Mesenchymal stem cell (in vitro differentiated cells and primary cell): ENCODE measurements around the gene SRGAP1.

Experiments
- DNase-seq: peaks from one replicate; pipeline ENCODE4 v3.0.0-alpha.2; 2013
- H2AFZ ChIP-seq: one replicate; pipeline ENCODE4 v1.6.1; 2013; ENCODE audit warnings: low read depth, mild to moderate bottlenecking, control low read depth, inconsistent platforms, low read length, moderate library complexity
- H2AK5ac ChIP-seq: 2 replicates; pipeline ENCODE4 v1.6.1; 2013; ENCODE audit warnings: low read length, moderate library complexity, mild to moderate bottlenecking, inconsistent platforms; ENCODE audit not compliant: severe bottlenecking
- H2BK120ac ChIP-seq: one replicate; pipeline ENCODE4 v1.6.1; 2013; ENCODE audit warnings: low read depth, mild to moderate bottlenecking, inconsistent platforms, low read length, moderate library complexity
- H2BK12ac ChIP-seq, 2 experiments: one replicate each; pipeline ENCODE4 v1.6.1; 2013; ENCODE audit warnings: inconsistent platforms in 2 of 2, low read length in 2 of 2, mild to moderate bottlenecking in 2 of 2, moderate library complexity in 2 of 2, control low read depth in 1 of 2
- H2BK15ac ChIP-seq: one replicate; pipeline ENCODE4 v1.6.1; 2013; ENCODE audit warnings: mild to moderate bottlenecking, low read depth, inconsistent platforms; ENCODE audit not compliant: poor library complexity, severe bottlenecking
- H2BK5ac ChIP-seq: 2 replicates; pipeline ENCODE4 v1.6.1; 2013; ENCODE audit warnings: low read depth, mild to moderate bottlenecking, low read length, control low read depth, inconsistent platforms; ENCODE audit not compliant: poor library complexity, severe bottlenecking
- H3K14ac ChIP-seq, 2 experiments: one replicate each; pipeline ENCODE4 v1.6.1; 2013; ENCODE audit warnings: inconsistent platforms in 2 of 2, low read length in 2 of 2, control low read depth in 1 of 2, mild to moderate bottlenecking in 1 of 2, moderate library complexity in 1 of 2
- H3K18ac ChIP-seq, 2 experiments: one replicate each; pipeline ENCODE4 v1.6.1; 2013; ENCODE audit warnings: inconsistent platforms in 2 of 2, low read length in 2 of 2, control low read depth in 1 of 2, low read depth in 1 of 2, mild to moderate bottlenecking in 1 of 2
- H3K23ac ChIP-seq, 2 experiments: one replicate each; pipeline ENCODE4 v1.6.1; 2013; ENCODE audit warnings: inconsistent platforms in 2 of 2, low read length in 2 of 2, mild to moderate bottlenecking in 2 of 2, moderate library complexity in 2 of 2, control low read depth in 1 of 2
- H3K27ac ChIP-seq: 2 replicates; pipeline ENCODE4 v1.5.1; 2013; ENCODE audit warnings: mild to moderate bottlenecking, moderate library complexity, low read length, control low read depth, inconsistent platforms; ENCODE audit not compliant: poor library complexity, severe bottlenecking
- H3K27me3 ChIP-seq, 2 experiments: 2 replicates each; pipeline versions ENCODE4 v1.6.1 to v1.7.0; 2013; ENCODE audit warnings: low read length in 2 of 2, mild to moderate bottlenecking in 2 of 2, moderate library complexity in 2 of 2, control low read depth in 1 of 2, inconsistent platforms in 1 of 2; ENCODE audit not compliant: control insufficient read depth in 1 of 2, insufficient read depth in 1 of 2
- H3K36me3 ChIP-seq, 2 experiments: 2 replicates each; pipeline versions ENCODE4 v1.6.1 to v1.7.0; 2013; ENCODE audit warnings: low read length in 2 of 2, control low read depth in 1 of 2, inconsistent platforms in 1 of 2, low read depth in 1 of 2, mild to moderate bottlenecking in 1 of 2; ENCODE audit not compliant: insufficient read depth in 2 of 2, control insufficient read depth in 1 of 2
- H3K4ac ChIP-seq, 2 experiments: one replicate each; pipeline ENCODE4 v1.6.1; 2013; ENCODE audit warnings: inconsistent platforms in 2 of 2, low read length in 2 of 2, mild to moderate bottlenecking in 2 of 2, moderate library complexity in 2 of 2, control low read depth in 1 of 2, low read depth in 1 of 2
- H3K4me1 ChIP-seq: 2 replicates; pipeline ENCODE4 v1.6.1; 2013; ENCODE audit warnings: low read depth, low read length, control low read depth; ENCODE audit not compliant: control insufficient read depth, insufficient read depth
- H3K4me2 ChIP-seq: 2 replicates; pipeline ENCODE4 v1.6.1; 2013; ENCODE audit warnings: low read length, mild to moderate bottlenecking, inconsistent platforms; ENCODE audit not compliant: poor library complexity, severe bottlenecking
- H3K4me3 ChIP-seq, 2 experiments: 2 replicates each; pipeline versions ENCODE4 v1.5.1 to v1.7.0; 2013; ENCODE audit warnings: low read length in 2 of 2, mild to moderate bottlenecking in 2 of 2, control low read depth in 1 of 2, low read depth in 1 of 2; ENCODE audit not compliant: insufficient read depth in 1 of 2
- H3K79me1 ChIP-seq: replicated peaks from 2 replicates; pipeline ENCODE4 v1.6.1; 2013; ENCODE audit warnings: mild to moderate bottlenecking, control low read depth, low read length, inconsistent platforms; ENCODE audit not compliant: poor library complexity, severe bottlenecking
- H3K9ac ChIP-seq: 2 replicates; pipeline ENCODE4 v1.7.0; 2013; ENCODE audit warnings: mild to moderate bottlenecking, low read length, moderate library complexity
- H3K9me3 ChIP-seq: 2 replicates; pipeline ENCODE4 v1.7.0; 2013; ENCODE audit warnings: mild to moderate bottlenecking, low read length; ENCODE audit not compliant: control insufficient read depth
- H4K8ac ChIP-seq: one replicate; pipeline ENCODE4 v1.6.1; 2013; ENCODE audit warnings: inconsistent platforms, mild to moderate bottlenecking, low read length, moderate library complexity
- H4K91ac ChIP-seq: one replicate; pipeline ENCODE4 v1.6.1; 2013; ENCODE audit warnings: mild to moderate bottlenecking, low read length, inconsistent platforms
- WGBS: methylation state at CpG from one replicate; pipeline ENCODE4 v1.1.7; 2013; ENCODE audit warnings: mixed read lengths; 5-methylcytosine and 5-hydroxymethylcytosine counted together

The SRGAP1 gene

GRCh38 chr12:63885401-63885800 is 40.9 kb downstream of the SRGAP1 start:
- Histone ChIP-seq H2BK120ac (no peak overlapping the region), H2AK5ac (no peak overlapping the region), H3K27me3 (no peaks in the 10 kb centered on the region), H3K9me3 (no peaks in the 10 kb centered on the region), H4K8ac (no peak overlapping the region), H3K18ac (no peak overlapping the region), H3K4ac (no peak overlapping the region), H3K27ac (no peak overlapping the region), H2BK5ac (no peak overlapping the region), H3K79me1 (peaks cover 24% of the 10 kb centered on the region), H2AFZ (no peak overlapping the region), H4K91ac (no peak overlapping the region), H3K4me3 (no peak overlapping the region), H3K36me3 (peaks cover 8 to 52% of the 10 kb centered on the region in 2 experiments), H3K23ac (no peak overlapping the region), H2BK12ac (no peak overlapping the region), H3K14ac (no peak overlapping the region), H3K4me2 (no peak overlapping the region), H3K9ac (no peak overlapping the region), H3K4me1 (peaks cover 14% of the 10 kb centered on the region), H2BK15ac (no peak overlapping the region)
- no peak for DNase-seq
- 98% methylated on average over 2 of the region's 2 CpGs for WGBS

GRCh38 chr12:63888908-63889635 is 44.6 kb downstream of the SRGAP1 start:
- Histone ChIP-seq H3K79me1 (peaks cover 26% of the 10 kb centered on the region), H2BK15ac (no peak overlapping the region), H3K4me2 (no peak overlapping the region), H4K8ac (peak overlapping the region; percentile 69), H2AK5ac (peak overlapping the region; percentile 50), H2BK120ac (no peak overlapping the region), H3K14ac (peak overlapping the region in 1 of 2 experiments; percentile 67), H3K4me3 (peak overlapping the region in 1 of 2 experiments; percentile 3), H4K91ac (peak overlapping the region; percentile 6), H3K9me3 (no peaks in the 10 kb centered on the region), H3K18ac (peak overlapping the region in 1 of 2 experiments; percentile 46), H3K23ac (no peak overlapping the region), H2BK5ac (no peak overlapping the region), H2BK12ac (peak overlapping the region; percentile 74 to 81), H3K27ac (peak overlapping the region; percentile 62), H3K27me3 (no peaks in the 10 kb centered on the region), H3K4ac (peak overlapping the region in 1 of 2 experiments; percentile 78), H3K4me1 (peaks cover 15% of the 10 kb centered on the region), H3K36me3 (peaks cover 16 to 41% of the 10 kb centered on the region in 2 experiments), H3K9ac (peak overlapping the region; percentile 2), H2AFZ (no peak overlapping the region)
- peak; percentile 85 for DNase-seq
- WGBS: 82% methylated on average over 6 of the region's 8 CpGs

- no peaks in the 10 kb centered on the region for H3K27me3 ChIP-seq
- no peak overlapping the region for H3K18ac ChIP-seq
- no peak overlapping the region for H4K91ac ChIP-seq
- 91% methylated on average over 10 of the region's 12 CpGs for WGBS
- no peak overlapping the region for H2AK5ac ChIP-seq
- peaks cover 15% of the 10 kb centered on the region for H3K4me1 ChIP-seq
- H3K27ac ChIP-seq: peak overlapping the region; percentile 62
- peak overlapping the region; percentile 2 for H3K9ac ChIP-seq
- H3K23ac ChIP-seq: no peak overlapping the region
- no peak for DNase-seq
- H3K4me3 ChIP-seq: no peak overlapping the region
- H3K4me2 ChIP-seq: no peak overlapping the region
- no peak overlapping the region for H3K4ac ChIP-seq
- H3K79me1 ChIP-seq: peaks cover 27% of the 10 kb centered on the region
- H3K14ac ChIP-seq: no peak overlapping the region
- no peaks in the 10 kb centered on the region for H3K9me3 ChIP-seq
- H2BK15ac ChIP-seq: no peak overlapping the region
- no peak overlapping the region for H2AFZ ChIP-seq
- H2BK5ac ChIP-seq: no peak overlapping the region
- peak overlapping the region; percentile 15 for H4K8ac ChIP-seq
- H3K36me3 ChIP-seq: peaks cover 16 to 39% of the 10 kb centered on the region in 2 experiments
- no peak overlapping the region for H2BK12ac ChIP-seq
- H2BK120ac ChIP-seq: no peak overlapping the region
Observed at GRCh38 chr12:63889721-63890509, 45.4 kb downstream of the SRGAP1 start.

- Histone ChIP-seq H3K4me3 (no peak overlapping the region), H3K23ac (no peak overlapping the region), H3K9ac (no peak overlapping the region), H3K4ac (no peak overlapping the region), H4K8ac (no peak overlapping the region), H3K36me3 (peaks cover 13 to 30% of the 10 kb centered on the region in 2 experiments), H2AFZ (no peak overlapping the region), H3K27me3 (no peaks in the 10 kb centered on the region), H2BK12ac (no peak overlapping the region), H2AK5ac (no peak overlapping the region), H3K14ac (no peak overlapping the region), H2BK120ac (no peak overlapping the region), H2BK5ac (no peak overlapping the region), H3K4me2 (no peak overlapping the region), H3K9me3 (no peaks in the 10 kb centered on the region), H4K91ac (no peak overlapping the region), H3K79me1 (peaks cover 20% of the 10 kb centered on the region), H3K18ac (no peak overlapping the region), H3K4me1 (peaks cover 12% of the 10 kb centered on the region), H3K27ac (no peak overlapping the region), H2BK15ac (no peak overlapping the region)
- no peak for DNase-seq
- WGBS: no CpG with 5 or more reads among the region's 1 CpG
Observed at GRCh38 chr12:63893170-63893569, 48.7 kb downstream of the SRGAP1 start.
